Neural cell (in vitro differentiated cells): ENCODE measurements around the gene MAP7D1. TPM values are rescaled to one million over a fixed set of nuclear protein-coding genes. Genes with fewer than 3 reads are reported as not detected.

Experiments
- H2AFZ ChIP-seq: fragments of 200-600, 300-800 bp; sonication (generic), shearing (Covaris generic); 2 replicates; pipeline ENCODE4 v1.6.0; 2014; ENCODE audit warnings: low read depth, mild to moderate bottlenecking, antibody characterized with exemption, low read length, moderate library complexity
- H3F3A ChIP-seq: fragments of 200-600 bp; shearing (Covaris generic); 2 replicates; pipeline ENCODE4 v1.6.1; 2016; ENCODE audit warnings: mild to moderate bottlenecking, moderate library complexity, mixed read lengths, antibody characterized with exemption, low read length; ENCODE audit not compliant: insufficient read depth, poor library complexity, severe bottlenecking
- H3K27ac ChIP-seq: fragments of 200-600, 300-800 bp; sonication (generic), shearing (Covaris generic); 2 replicates; pipeline ENCODE4 v1.5.1; 2014; ENCODE audit warnings: mild to moderate bottlenecking, low read length, moderate library complexity
- H3K27me3 ChIP-seq: fragments of 300-800, 200-600 bp; sonication (generic), shearing (Covaris generic); 2 replicates; pipeline ENCODE4 v1.6.0; 2014; ENCODE audit warnings: mild to moderate bottlenecking, low read depth, low read length, moderate library complexity; ENCODE audit not compliant: insufficient read depth
- H3K36me3 ChIP-seq: fragments of 300-800, 200-600 bp; sonication (generic), shearing (Covaris generic); 2 replicates; pipeline ENCODE4 v1.5.1; 2014; ENCODE audit warnings: mild to moderate bottlenecking, antibody characterized with exemption, low read length, moderate library complexity; ENCODE audit not compliant: insufficient read depth
- H3K4me2 ChIP-seq: fragments of 300-800, 200-600 bp; sonication (generic), shearing (Covaris generic); 2 replicates; pipeline ENCODE4 v1.6.0; 2014; ENCODE audit warnings: mild to moderate bottlenecking, low read length
- H3K4me3 ChIP-seq: fragments of 300-800, 200-600 bp; sonication (generic), shearing (Covaris generic); 2 replicates; pipeline ENCODE4 v1.5.1; 2014; ENCODE audit warnings: mild to moderate bottlenecking, low read length, moderate library complexity
- H3K79me2 ChIP-seq: fragments of 200-600 bp; shearing (Covaris generic); replicated peaks from 2 replicates; pipeline ENCODE4 v1.6.0; 2014; ENCODE audit warnings: mild to moderate bottlenecking, low read length, moderate library complexity; ENCODE audit not compliant: insufficient read depth
- H3K9ac ChIP-seq: fragments of 300-800, 200-600 bp; sonication (generic), shearing (Covaris generic); 2 replicates; pipeline ENCODE4 v1.6.1; 2016; ENCODE audit warnings: mild to moderate bottlenecking, low read length, mixed read lengths
- H3K9me2 ChIP-seq: fragments of 200-600 bp; shearing (Covaris generic); 2 replicates; pipeline ENCODE4 v1.6.1; 2016; ENCODE audit warnings: mild to moderate bottlenecking, low read length, mixed read lengths; ENCODE audit not compliant: insufficient read depth
- H3K9me3 ChIP-seq: fragments of 200-600, 300-800 bp; sonication (generic), shearing (Covaris generic); 2 replicates; pipeline ENCODE4 v1.6.1; 2016; ENCODE audit warnings: mild to moderate bottlenecking, mixed run types, low read length, moderate library complexity, mixed read lengths
- H4K20me1 ChIP-seq: fragments of 200-600 bp; shearing (Covaris generic); 2 replicates; pipeline ENCODE4 v1.6.1; 2016; ENCODE audit warnings: mild to moderate bottlenecking, mixed run types; ENCODE audit not compliant: insufficient read depth
- EP300 ChIP-seq: fragments of 450-650 bp; conservative IDR thresholded peaks from 2 replicates; pipeline ENCODE4 v1.6.1; 2014; ENCODE audit warnings: antibody characterized with exemption, mild to moderate bottlenecking, moderate library complexity; ENCODE audit not compliant: poor library complexity, severe bottlenecking
- EZH2 ChIP-seq: fragments of 200-600, 300-800 bp; shearing (Covaris generic), sonication (generic); IDR thresholded peaks from 2 replicates; pipeline ENCODE4 v1.6.1; 2014; ENCODE audit warnings: antibody characterized with exemption, low read length, borderline replicate concordance, mild to moderate bottlenecking; ENCODE audit not compliant: insufficient read depth, poor library complexity, severe bottlenecking
- MXI1 ChIP-seq: fragments of 450-650 bp; conservative IDR thresholded peaks from 2 replicates; pipeline ENCODE4 v1.6.1; 2014; ENCODE audit warnings: antibody characterized with exemption, mild to moderate bottlenecking; ENCODE audit not compliant: poor library complexity, severe bottlenecking
- POLR2AphosphoS5 ChIP-seq: IDR thresholded peaks from 2 replicates; pipeline ENCODE4 v1.6.1; 2012
- RAD21 ChIP-seq: fragments of 450-650 bp; conservative IDR thresholded peaks from 2 replicates; pipeline ENCODE4 v1.6.1; 2014; ENCODE audit warnings: antibody characterized with exemption, mild to moderate bottlenecking, moderate library complexity
- SMC3 ChIP-seq: fragments of 450-650 bp; conservative IDR thresholded peaks from 2 replicates; pipeline ENCODE4 v1.6.1; 2014; ENCODE audit warnings: antibody characterized with exemption, mild to moderate bottlenecking, moderate library complexity; ENCODE audit not compliant: poor library complexity
- TAF1 ChIP-seq: IDR thresholded peaks from 2 replicates; pipeline ENCODE4 v1.6.1; 2012; ENCODE audit warnings: low read depth
- polyA plus RNA-seq: library from polyadenylated mRNA; depleted of rRNA; stranded (reverse); fragments of >200 nt; gene quantifications from 2 replicates; pipeline ENCODE4 v1.2.3, GENCODE V29; 2014
- TF ChIP-seq, protein P1 (sequence below): fragments of 450-650 bp; IDR thresholded peaks from 2 replicates; pipeline ENCODE4 v1.5.1; 2014; ENCODE audit warnings: antibody characterized with exemption, mild to moderate bottlenecking, moderate library complexity; ENCODE audit not compliant: poor library complexity, severe bottlenecking
- TF ChIP-seq, protein P2 (sequence below): IDR thresholded peaks from 2 replicates; pipeline ENCODE4 v1.6.1; 2012; ENCODE audit warnings: borderline replicate concordance

The MAP7D1 gene
- polyA plus RNA-seq, 1 donor from 2014 or later: 142 TPM

DNA sequence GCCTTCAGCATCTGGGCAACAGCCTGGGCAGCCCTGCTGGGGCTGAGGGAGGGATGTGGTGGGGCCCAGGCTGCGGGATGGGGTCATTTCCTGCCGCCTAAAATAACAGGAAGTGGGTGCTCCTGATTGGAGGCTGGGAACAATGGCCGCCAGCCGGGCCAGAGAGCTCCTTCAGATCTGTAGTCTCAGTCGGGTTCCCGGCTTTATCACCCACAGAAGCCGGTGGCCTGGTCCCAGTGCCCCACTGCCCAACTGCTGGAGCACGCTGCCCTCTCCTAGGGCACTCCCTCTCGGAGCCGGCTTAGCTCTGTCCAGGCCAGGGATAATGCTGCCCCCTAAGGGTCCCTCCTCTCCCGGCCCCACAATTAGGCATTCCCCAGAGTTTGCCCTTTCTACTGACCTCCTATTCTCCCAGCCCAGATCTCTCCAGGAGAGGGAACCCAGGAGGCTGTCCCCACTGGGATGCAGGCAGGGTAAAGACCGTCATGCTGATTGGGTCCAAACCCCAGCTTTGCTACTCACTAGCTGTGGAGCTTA is 5.1 kb downstream of the MAP7D1 start:
- Histone ChIP-seq H3K9me2 (no peaks in the 10 kb centered on the region), H3K79me2 (peaks cover 96% of the 10 kb centered on the region), H3K27ac (no peak overlapping the region), H2AFZ (no peak overlapping the region), H3K36me3 (no peaks in the 10 kb centered on the region), H3K9me3 (no peaks in the 10 kb centered on the region), H3K27me3 (no peaks in the 10 kb centered on the region), H4K20me1 (peaks cover 36% of the 10 kb centered on the region), H3K4me3 (peak overlapping the region; percentile 63), H3K9ac (peak overlapping the region; percentile 38), H3K4me2 (peak overlapping the region; percentile 76), H3F3A (no peaks in the 10 kb centered on the region)
- TF ChIP-seq, protein P1, sequence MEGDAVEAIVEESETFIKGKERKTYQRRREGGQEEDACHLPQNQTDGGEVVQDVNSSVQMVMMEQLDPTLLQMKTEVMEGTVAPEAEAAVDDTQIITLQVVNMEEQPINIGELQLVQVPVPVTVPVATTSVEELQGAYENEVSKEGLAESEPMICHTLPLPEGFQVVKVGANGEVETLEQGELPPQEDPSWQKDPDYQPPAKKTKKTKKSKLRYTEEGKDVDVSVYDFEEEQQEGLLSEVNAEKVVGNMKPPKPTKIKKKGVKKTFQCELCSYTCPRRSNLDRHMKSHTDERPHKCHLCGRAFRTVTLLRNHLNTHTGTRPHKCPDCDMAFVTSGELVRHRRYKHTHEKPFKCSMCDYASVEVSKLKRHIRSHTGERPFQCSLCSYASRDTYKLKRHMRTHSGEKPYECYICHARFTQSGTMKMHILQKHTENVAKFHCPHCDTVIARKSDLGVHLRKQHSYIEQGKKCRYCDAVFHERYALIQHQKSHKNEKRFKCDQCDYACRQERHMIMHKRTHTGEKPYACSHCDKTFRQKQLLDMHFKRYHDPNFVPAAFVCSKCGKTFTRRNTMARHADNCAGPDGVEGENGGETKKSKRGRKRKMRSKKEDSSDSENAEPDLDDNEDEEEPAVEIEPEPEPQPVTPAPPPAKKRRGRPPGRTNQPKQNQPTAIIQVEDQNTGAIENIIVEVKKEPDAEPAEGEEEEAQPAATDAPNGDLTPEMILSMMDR: peak; percentile 25
- no peak for TF ChIP-seq TAF1

DNA sequence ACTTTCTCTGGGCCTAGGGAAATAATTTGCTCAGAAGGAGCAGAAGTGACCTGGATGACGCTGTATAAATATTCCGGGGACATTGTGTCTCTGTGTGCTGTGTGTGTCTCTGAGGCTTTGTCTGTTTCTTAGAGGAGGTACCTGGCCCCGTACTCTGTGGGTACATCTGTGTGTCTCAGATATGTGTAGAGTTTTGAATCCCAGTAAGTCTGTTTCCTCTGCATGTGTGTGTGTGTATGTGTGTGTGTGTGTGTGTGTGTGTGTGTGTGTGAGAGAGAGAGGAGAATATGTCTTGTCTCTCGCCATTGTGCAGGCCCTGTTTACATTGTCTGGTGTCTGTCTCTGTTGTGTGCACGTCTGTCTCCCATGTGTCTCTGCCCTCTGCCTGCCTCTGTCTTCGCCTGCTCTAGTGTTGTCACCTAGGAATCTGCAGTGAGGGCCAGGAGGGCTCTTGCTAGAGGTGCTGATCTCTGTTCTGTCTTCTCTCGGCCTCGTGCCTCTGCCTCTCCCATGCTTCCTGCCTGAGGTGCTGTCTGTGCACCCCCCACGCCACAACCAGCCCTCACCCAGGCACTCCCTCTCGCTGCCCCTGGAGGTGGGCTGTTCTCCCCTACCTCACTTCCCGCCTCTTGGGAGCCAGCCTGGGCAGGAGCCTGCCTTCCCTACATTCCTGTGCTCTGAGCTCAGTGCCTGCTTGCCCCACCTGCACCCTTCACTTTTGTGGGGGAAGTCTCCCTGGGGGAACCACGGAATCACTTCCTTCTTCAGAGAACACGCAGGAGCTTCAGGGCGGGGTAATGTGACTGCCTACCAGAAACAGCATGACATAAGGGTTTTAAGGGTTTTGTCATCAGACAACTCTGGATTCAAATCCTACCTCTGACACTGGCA is 5.9 kb downstream of the MAP7D1 start:
- Histone ChIP-seq H3K9me3 (no peaks in the 10 kb centered on the region), H3K36me3 (no peaks in the 10 kb centered on the region), H2AFZ (no peak overlapping the region), H3K4me3 (peak overlapping the region; percentile 63), H3K9me2 (no peaks in the 10 kb centered on the region), H3F3A (no peaks in the 10 kb centered on the region), H3K4me2 (peak overlapping the region; percentile 76), H4K20me1 (peaks cover 40% of the 10 kb centered on the region), H3K27ac (no peak overlapping the region), H3K9ac (peak overlapping the region; percentile 38), H3K79me2 (peaks cover 94% of the 10 kb centered on the region), H3K27me3 (no peaks in the 10 kb centered on the region)
- TF ChIP-seq TAF1: no peak
- TF ChIP-seq, protein P2, sequence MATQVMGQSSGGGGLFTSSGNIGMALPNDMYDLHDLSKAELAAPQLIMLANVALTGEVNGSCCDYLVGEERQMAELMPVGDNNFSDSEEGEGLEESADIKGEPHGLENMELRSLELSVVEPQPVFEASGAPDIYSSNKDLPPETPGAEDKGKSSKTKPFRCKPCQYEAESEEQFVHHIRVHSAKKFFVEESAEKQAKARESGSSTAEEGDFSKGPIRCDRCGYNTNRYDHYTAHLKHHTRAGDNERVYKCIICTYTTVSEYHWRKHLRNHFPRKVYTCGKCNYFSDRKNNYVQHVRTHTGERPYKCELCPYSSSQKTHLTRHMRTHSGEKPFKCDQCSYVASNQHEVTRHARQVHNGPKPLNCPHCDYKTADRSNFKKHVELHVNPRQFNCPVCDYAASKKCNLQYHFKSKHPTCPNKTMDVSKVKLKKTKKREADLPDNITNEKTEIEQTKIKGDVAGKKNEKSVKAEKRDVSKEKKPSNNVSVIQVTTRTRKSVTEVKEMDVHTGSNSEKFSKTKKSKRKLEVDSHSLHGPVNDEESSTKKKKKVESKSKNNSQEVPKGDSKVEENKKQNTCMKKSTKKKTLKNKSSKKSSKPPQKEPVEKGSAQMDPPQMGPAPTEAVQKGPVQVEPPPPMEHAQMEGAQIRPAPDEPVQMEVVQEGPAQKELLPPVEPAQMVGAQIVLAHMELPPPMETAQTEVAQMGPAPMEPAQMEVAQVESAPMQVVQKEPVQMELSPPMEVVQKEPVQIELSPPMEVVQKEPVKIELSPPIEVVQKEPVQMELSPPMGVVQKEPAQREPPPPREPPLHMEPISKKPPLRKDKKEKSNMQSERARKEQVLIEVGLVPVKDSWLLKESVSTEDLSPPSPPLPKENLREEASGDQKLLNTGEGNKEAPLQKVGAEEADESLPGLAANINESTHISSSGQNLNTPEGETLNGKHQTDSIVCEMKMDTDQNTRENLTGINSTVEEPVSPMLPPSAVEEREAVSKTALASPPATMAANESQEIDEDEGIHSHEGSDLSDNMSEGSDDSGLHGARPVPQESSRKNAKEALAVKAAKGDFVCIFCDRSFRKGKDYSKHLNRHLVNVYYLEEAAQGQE: no peak
- TF ChIP-seq POLR2AphosphoS5: no peak
- TF ChIP-seq EP300: no peak
- no peak for TF ChIP-seq SMC3
- TF ChIP-seq, protein P1: no peak
- TF ChIP-seq RAD21: no peak
- no peak for TF ChIP-seq MXI1
- no peak for TF ChIP-seq EZH2
